T47D (cell line): ENCODE measurements around the gene GASK1B.
A peak's percentile ranks its signal among the peaks of the same experiment; 100 is the strongest.

Source experiments
- DNase-seq, 2 experiments: peaks; one replicate each; pipeline versions ENCODE4 v3.0.0 to v3.0.0-alpha.2; 2011 to 2012; ENCODE audit warnings: low read depth in 1 of 2, low spot score in 1 of 2
- JUND ChIP-seq: IDR thresholded peaks from 2 replicates; pipeline ENCODE4 v1.6.1; 2012; ENCODE audit warnings: low read depth
- in situ Hi-C: cut with HindIII; loops from 2 replicates; pipeline ENCODE4 v1.10.0; 2016; ENCODE audit warnings: low sequenced_read_pairs, low pct_unique_long_range_greater_than_20kb

The GASK1B gene

GRCh38 chr4:158176108-158176507 is 3.3 kb upstream of the GASK1B start:
- peak in 1 of 2 experiments; percentile 67 for DNase-seq
- peak; percentile 74; the same call in 1 of the 2 replicates for TF ChIP-seq JUND
- in situ Hi-C loops = no loop called here

GRCh38 chr4:158170691-158171561 is 1.9 kb downstream of the GASK1B start:
- TF ChIP-seq JUND = no peak
- peak in 1 of 2 experiments; percentile 82 for DNase-seq
- in situ Hi-C loops = no loop called here

- no peak for TF ChIP-seq JUND
- DNase-seq = no peak
- in situ Hi-C loops = no loop called here
Measured at GRCh38 chr4:158169931-158170690, 2.7 kb downstream of the GASK1B start.

GRCh38 chr4:158169506-158169905 is 3.3 kb downstream of the GASK1B start:
- no peak for DNase-seq
- no peak for TF ChIP-seq JUND
- in situ Hi-C loops = no loop called here

- in situ Hi-C loops = no loop called here
Measured at GRCh38 chr4:158168606-158169005, 4.2 kb downstream of the GASK1B start.

GRCh38 chr4:158166701-158167100 is 6.1 kb downstream of the GASK1B start:
- no peak for TF ChIP-seq JUND
- in situ Hi-C loops = no loop called here
- no peak for DNase-seq

More at GRCh38 chr4:158168606-158169005, 4.2 kb downstream of the GASK1B start:
- no peak for TF ChIP-seq JUND
- DNase-seq = no peak

GRCh38 chr4:158164768-158165213 is 8.0 kb downstream of the GASK1B start:
- in situ Hi-C loops = no loop called here
- no peak for TF ChIP-seq JUND
- DNase-seq = no peak

- DNase-seq = no peak
- in situ Hi-C loops = no loop called here
- TF ChIP-seq JUND = no peak
Measured at GRCh38 chr4:158163941-158164767, 8.7 kb downstream of the GASK1B start.

- no peak for DNase-seq
- in situ Hi-C loops = no loop called here
- TF ChIP-seq JUND = no peak
Measured at GRCh38 chr4:158162631-158163030, 10.2 kb downstream of the GASK1B start.

GRCh38 chr4:158161551-158162354 is 11.1 kb downstream of the GASK1B start:
- no peak for DNase-seq
- in situ Hi-C loops = no loop called here
- TF ChIP-seq JUND = no peak

- DNase-seq = no peak
- in situ Hi-C loops = no loop called here
- TF ChIP-seq JUND = no peak
Measured at GRCh38 chr4:158159718-158160094, 13.1 kb downstream of the GASK1B start.
